Adrenal gland (tissue), 5 donors: ENCODE measurements around the gene GPC5.

Experiments
- CTCF ChIP-seq, 6 experiments: fragments of 450-650 bp in 4 of 6; fragments of 200-600 bp in 2 of 6; sonication (generic) in 1 of 6; IDR thresholded peaks; 1 replicate in 5 of 6; 2 replicates in 1 of 6; pipeline versions ENCODE4 v1.5.1 to v1.8.0; 2016 to 2021; ENCODE audit warnings: antibody characterized with exemption in 6 of 6, mild to moderate bottlenecking in 2 of 6, moderate library complexity in 1 of 6
- POLR2A ChIP-seq, 2 donors: fragments of 450-650 bp; IDR thresholded peaks; one replicate each; pipeline ENCODE4 v1.6.1; 2017; ENCODE audit warnings: antibody characterized with exemption in 2 of 2, mild to moderate bottlenecking in 2 of 2, moderate library complexity in 1 of 2
- donor health status: DM: no; HTN: no; CAD: no.

- TF ChIP-seq CTCF (IDR thresholded peaks at IDR 0.05) (no peak), POLR2A (IDR thresholded peaks at IDR 0.05) (no peak)
These were observed 1139.0 kb downstream of the GPC5 start for GRCh38 chr13:92537471-92537870.
